ENCODE data around the gene LRP1-AS. TPM values are rescaled to one million over a fixed set of nuclear protein-coding genes. Genes with fewer than 3 reads are reported as not detected.

Gene LRP1-AS
- total RNA-seq, 1 experiment from 2014 or later, result not detected

DNA sequence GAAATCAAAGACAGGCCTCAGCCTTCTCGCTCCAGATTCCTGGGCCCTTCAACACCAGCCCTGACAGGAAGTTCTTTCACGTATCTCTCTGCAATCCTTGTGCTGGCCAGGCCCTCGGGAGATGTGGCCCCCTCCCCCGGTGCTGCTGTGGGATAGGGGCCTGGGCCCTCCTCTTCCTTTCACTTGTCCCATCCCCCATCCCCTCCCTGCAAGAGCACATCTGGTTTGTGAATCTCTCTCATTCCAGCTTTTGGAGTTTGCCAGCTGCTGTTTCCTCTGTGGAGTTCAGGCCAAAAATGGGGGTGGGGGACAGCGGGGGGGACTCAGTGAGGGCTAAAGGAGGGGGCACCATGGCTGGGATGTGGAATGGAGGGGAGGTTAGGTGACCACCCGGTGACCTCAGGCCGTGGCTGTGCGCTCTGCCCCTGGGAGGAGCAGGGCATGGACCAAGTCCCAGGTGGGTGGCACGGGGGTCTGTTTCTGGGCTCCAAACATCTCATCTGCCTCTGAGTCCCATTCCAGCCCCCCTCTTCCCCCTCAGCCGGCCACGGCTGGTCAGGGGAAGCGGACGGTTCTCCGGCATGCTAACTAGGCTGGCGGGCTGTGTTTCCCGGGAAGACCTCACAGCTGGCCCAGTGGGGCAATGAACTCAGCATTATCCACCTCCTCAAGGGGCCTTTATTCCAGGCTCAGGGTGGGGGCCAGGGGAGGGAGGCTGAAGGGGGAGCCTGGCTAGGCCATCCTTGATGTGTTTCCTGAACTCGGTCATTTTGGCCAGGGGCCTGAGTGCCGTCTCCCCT lies 11.7 kb downstream of the LRP1-AS start:
- no peaks in the 10 kb centered on the region for H3K79me2 ChIP-seq (ENCODE audit: low read length)
- H3K27me3 ChIP-seq (ENCODE audit: low read length), result no peaks in the 10 kb centered on the region
- no peak overlapping the region for H3K27ac ChIP-seq (ENCODE audit: low read length)
- H4K20me1 ChIP-seq (ENCODE audit: insufficient read depth, low read depth, low read length), result no peaks in the 10 kb centered on the region
- H3K4me3 ChIP-seq (ENCODE audit: low read length), result no peak overlapping the region
- DNase-seq, result no peak
- H3K9me3 ChIP-seq (ENCODE audit: low read length), result no peaks in the 10 kb centered on the region
- no peaks in the 10 kb centered on the region for H3K9me2 ChIP-seq (replicated peaks; ENCODE audit: insufficient read depth, low read length)
- no peaks in the 10 kb centered on the region for H3K4me1 ChIP-seq (ENCODE audit: low read length)
- H2AFZ ChIP-seq (ENCODE audit: low read length), result no peak overlapping the region
- no peaks in the 10 kb centered on the region for H3K36me3 ChIP-seq (ENCODE audit: insufficient read depth, low read length)
- no peak overlapping the region for H3K4me2 ChIP-seq (ENCODE audit: low read depth, low read length, poor library complexity, severe bottlenecking)
- no peak overlapping the region for H3K9ac ChIP-seq (ENCODE audit: low read length)

DNA sequence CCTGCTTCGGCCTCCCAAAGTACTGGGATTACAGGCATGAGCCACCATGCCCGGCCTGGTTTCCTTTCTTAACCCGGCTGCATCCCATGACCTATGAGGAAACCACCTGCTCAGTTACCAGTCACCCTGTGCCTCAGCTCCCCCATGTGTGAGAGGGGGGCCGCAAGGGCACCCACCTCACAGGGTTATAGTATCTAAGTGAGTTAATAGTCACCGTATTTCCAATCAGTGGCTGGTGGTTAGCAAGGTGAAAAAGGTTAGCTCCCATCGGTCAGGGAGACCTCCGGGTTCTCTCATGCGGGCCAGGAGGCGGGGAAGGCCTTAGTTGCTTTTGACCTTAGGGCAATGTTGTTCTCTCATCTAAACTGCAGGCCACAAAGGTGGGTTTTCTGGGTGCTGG lies 12.5 kb downstream of the LRP1-AS start:
- no peaks in the 10 kb centered on the region for H4K20me1 ChIP-seq (ENCODE audit: insufficient read depth, low read depth, low read length)
- no peak overlapping the region for H3K27ac ChIP-seq (ENCODE audit: low read length)
- no peaks in the 10 kb centered on the region for H3K27me3 ChIP-seq (ENCODE audit: low read length)
- DNase-seq, result no peak
- no peaks in the 10 kb centered on the region for H3K79me2 ChIP-seq (ENCODE audit: low read length)
- no peaks in the 10 kb centered on the region for H3K9me3 ChIP-seq (ENCODE audit: low read length)
- H2AFZ ChIP-seq (ENCODE audit: low read length), result no peak overlapping the region
- H3K9ac ChIP-seq (ENCODE audit: low read length), result no peak overlapping the region
- H3K4me1 ChIP-seq (ENCODE audit: low read length), result no peaks in the 10 kb centered on the region
- no peaks in the 10 kb centered on the region for H3K36me3 ChIP-seq (ENCODE audit: insufficient read depth, low read length)
- H3K9me2 ChIP-seq (replicated peaks; ENCODE audit: insufficient read depth, low read length), result no peaks in the 10 kb centered on the region
- H3K4me3 ChIP-seq (ENCODE audit: low read length), result no peak overlapping the region
- H3K4me2 ChIP-seq (ENCODE audit: low read depth, low read length, poor library complexity, severe bottlenecking), result no peak overlapping the region

DNA sequence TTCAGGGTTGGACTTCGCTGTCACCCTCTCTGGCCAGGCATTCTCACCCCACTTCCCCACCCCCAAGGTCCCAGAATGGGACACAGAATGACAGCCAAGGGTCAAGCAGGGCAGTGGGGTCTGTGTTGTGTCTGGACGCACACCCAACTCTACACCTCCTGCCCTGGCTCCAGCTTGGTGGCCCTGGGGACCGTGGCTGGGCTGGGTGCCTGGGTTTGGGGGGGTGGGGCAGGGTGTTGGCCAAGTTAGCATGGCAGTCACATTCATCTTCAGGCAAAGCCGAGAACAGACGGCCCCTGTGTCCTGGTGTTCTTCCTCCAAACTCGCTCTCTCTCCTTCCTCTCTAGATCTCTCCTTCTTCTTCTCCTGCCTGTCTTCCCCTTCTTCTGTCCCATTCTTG lies 13.5 kb downstream of the LRP1-AS start:
- Histone ChIP-seq H3K4me1 (ENCODE audit: low read length) (no peaks in the 10 kb centered on the region), H4K20me1 (ENCODE audit: insufficient read depth, low read depth, low read length) (no peaks in the 10 kb centered on the region), H2AFZ (ENCODE audit: low read length) (no peak overlapping the region), H3K4me2 (ENCODE audit: low read depth, low read length, poor library complexity, severe bottlenecking) (no peak overlapping the region), H3K27ac (ENCODE audit: low read length) (no peak overlapping the region), H3K9ac (ENCODE audit: low read length) (no peak overlapping the region), H3K79me2 (ENCODE audit: low read length) (no peaks in the 10 kb centered on the region), H3K9me3 (ENCODE audit: low read length) (no peaks in the 10 kb centered on the region), H3K9me2 (replicated peaks; ENCODE audit: insufficient read depth, low read length) (no peaks in the 10 kb centered on the region), H3K27me3 (ENCODE audit: low read length) (no peaks in the 10 kb centered on the region), H3K4me3 (ENCODE audit: low read length) (no peak overlapping the region), H3K36me3 (ENCODE audit: insufficient read depth, low read length) (no peaks in the 10 kb centered on the region)
- no peak for DNase-seq

DNA sequence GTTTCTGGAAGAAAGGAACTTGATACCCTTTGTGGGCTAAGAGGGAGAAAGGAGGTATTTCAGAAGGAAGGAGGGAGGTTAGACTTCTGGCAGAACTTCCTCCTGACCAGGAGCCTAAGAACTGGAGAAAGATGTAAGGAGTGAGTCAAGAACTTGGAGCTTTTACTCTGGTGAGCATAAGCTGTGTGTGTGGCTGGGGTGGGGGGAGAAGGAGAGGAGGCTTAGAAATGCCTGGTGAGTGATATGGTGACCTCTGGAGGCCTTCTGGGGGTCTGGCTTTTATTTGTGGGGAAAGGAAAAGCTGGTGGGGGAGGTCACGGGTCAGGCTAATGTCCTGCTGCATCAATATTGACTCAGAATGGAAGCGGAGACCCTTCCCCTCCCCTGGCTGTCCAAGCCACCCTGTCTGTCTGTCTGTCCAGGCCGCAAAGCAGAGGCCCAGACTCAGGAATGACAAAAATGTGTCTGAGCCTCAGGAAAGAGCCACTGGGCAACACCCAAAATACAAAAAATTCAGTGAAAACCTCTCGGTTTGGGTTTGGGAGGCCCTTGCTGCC lies 14.3 kb downstream of the LRP1-AS start:
- no peaks in the 10 kb centered on the region for H4K20me1 ChIP-seq (ENCODE audit: insufficient read depth, low read depth, low read length)
- H3K4me3 ChIP-seq (ENCODE audit: low read length), result no peak overlapping the region
- no peaks in the 10 kb centered on the region for H3K36me3 ChIP-seq (ENCODE audit: insufficient read depth, low read length)
- H3K9me2 ChIP-seq (replicated peaks; ENCODE audit: insufficient read depth, low read length), result no peaks in the 10 kb centered on the region
- no peaks in the 10 kb centered on the region for H3K9me3 ChIP-seq (ENCODE audit: low read length)
- no peak overlapping the region for H3K9ac ChIP-seq (ENCODE audit: low read length)
- H3K27me3 ChIP-seq (ENCODE audit: low read length), result no peaks in the 10 kb centered on the region
- no peak overlapping the region for H3K27ac ChIP-seq (ENCODE audit: low read length)
- DNase-seq, result no peak
- H2AFZ ChIP-seq (ENCODE audit: low read length), result no peak overlapping the region
- no peaks in the 10 kb centered on the region for H3K4me1 ChIP-seq (ENCODE audit: low read length)
- H3K79me2 ChIP-seq (ENCODE audit: low read length), result no peaks in the 10 kb centered on the region
- H3K4me2 ChIP-seq (ENCODE audit: low read depth, low read length, poor library complexity, severe bottlenecking), result no peak overlapping the region

DNA sequence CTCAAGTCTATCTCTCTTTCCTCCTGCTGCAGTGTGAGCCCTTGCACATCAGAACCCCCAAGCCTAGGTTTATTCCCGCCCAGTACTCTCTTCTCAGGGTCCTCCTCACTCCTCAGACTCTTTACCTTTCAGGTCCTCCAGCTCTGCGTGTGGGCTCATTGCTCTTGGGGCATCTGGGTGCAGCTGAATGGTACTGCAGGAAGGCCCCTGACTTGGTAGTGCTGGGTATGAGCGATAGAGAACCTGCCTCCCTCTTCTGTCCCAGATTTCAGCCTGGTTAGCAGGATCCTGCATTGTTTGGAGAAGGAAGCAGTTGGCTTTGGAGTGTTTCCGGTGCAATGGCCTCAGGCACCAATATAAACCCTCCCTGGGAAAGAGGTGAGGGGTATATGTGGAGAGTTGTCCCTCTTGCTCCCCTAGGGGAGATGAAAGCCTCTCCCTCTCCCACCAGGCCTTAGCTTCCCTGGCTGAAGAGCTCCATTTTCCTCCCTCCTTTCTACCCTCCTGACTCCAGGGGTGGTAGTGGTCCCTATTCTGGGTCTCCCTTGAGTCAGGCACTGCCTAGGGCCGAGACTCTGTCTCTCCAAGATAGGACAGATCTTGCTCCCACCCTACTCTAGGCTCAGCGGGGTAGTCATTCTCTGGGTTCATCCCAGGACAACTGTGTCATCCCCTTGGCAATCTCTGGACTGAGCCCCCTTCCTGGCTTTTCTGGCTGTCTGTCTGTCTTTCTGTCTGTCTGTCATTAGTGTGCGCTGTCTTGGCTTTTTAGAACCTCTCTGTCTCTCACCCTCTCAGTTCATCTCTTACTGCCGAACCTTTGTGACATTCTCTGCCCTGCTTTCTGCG lies 15.3 kb downstream of the LRP1-AS start:
- Histone ChIP-seq H2AFZ (ENCODE audit: low read length) (no peak overlapping the region), H3K27ac (ENCODE audit: low read length) (no peak overlapping the region), H4K20me1 (ENCODE audit: insufficient read depth, low read depth, low read length) (no peaks in the 10 kb centered on the region), H3K4me1 (ENCODE audit: low read length) (peaks cover 10% of the 10 kb centered on the region), H3K27me3 (ENCODE audit: low read length) (no peaks in the 10 kb centered on the region), H3K79me2 (ENCODE audit: low read length) (no peaks in the 10 kb centered on the region), H3K9ac (ENCODE audit: low read length) (no peak overlapping the region), H3K36me3 (ENCODE audit: insufficient read depth, low read length) (no peaks in the 10 kb centered on the region), H3K9me3 (ENCODE audit: low read length) (no peaks in the 10 kb centered on the region), H3K4me2 (ENCODE audit: low read depth, low read length, poor library complexity, severe bottlenecking) (no peak overlapping the region), H3K4me3 (ENCODE audit: low read length) (no peak overlapping the region), H3K9me2 (replicated peaks; ENCODE audit: insufficient read depth, low read length) (no peaks in the 10 kb centered on the region)
- DNase-seq, result no peak

GRCh38 chr12:57130941-57131340 lies 16.5 kb downstream of the LRP1-AS start:
- Histone ChIP-seq H3K4me1 (ENCODE audit: low read length) (peaks cover 12% of the 10 kb centered on the region), H4K20me1 (ENCODE audit: insufficient read depth, low read depth, low read length) (no peaks in the 10 kb centered on the region), H3K27ac (ENCODE audit: low read length) (no peak overlapping the region), H3K4me2 (ENCODE audit: low read depth, low read length, poor library complexity, severe bottlenecking) (no peak overlapping the region), H3K9ac (ENCODE audit: low read length) (no peak overlapping the region), H3K9me3 (ENCODE audit: low read length) (no peaks in the 10 kb centered on the region), H3K36me3 (ENCODE audit: insufficient read depth, low read length) (no peaks in the 10 kb centered on the region), H2AFZ (ENCODE audit: low read length) (no peak overlapping the region), H3K79me2 (ENCODE audit: low read length) (no peaks in the 10 kb centered on the region), H3K4me3 (ENCODE audit: low read length) (no peak overlapping the region), H3K27me3 (ENCODE audit: low read length) (no peaks in the 10 kb centered on the region), H3K9me2 (replicated peaks; ENCODE audit: insufficient read depth, low read length) (no peaks in the 10 kb centered on the region)
- DNase-seq, result no peak

DNA sequence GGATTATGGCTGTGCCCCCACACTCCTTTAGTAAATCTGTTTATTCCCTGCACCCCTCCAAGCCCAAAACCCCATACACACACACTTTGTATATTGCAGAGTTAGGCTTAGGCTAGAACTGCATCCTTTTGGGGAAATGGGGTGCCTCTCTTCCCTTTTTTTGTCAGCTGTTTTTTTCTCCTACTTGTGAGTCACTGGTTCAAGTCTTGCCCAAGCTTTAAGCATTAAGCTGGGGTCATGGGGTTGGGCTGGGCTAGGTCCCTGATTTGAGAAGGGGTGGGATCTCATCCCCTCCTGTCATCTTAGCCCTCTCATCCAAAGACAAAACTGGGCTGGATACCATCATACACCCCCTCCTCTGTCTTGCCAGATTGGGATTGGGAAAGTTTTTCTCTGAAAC lies 17.5 kb downstream of the LRP1-AS start:
- peak; percentile 47 for DNase-seq

GRCh38 chr12:57129321-57129842 lies 18.0 kb downstream of the LRP1-AS start:
- DNase-seq, result no peak
- Histone ChIP-seq H3K9me2 (replicated peaks; ENCODE audit: insufficient read depth, low read length) (no peaks in the 10 kb centered on the region), H3K4me2 (ENCODE audit: low read depth, low read length, poor library complexity, severe bottlenecking) (no peak overlapping the region), H3K27ac (ENCODE audit: low read length) (no peak overlapping the region), H3K9ac (ENCODE audit: low read length) (no peak overlapping the region), H3K4me3 (ENCODE audit: low read length) (no peak overlapping the region), H4K20me1 (ENCODE audit: insufficient read depth, low read depth, low read length) (no peaks in the 10 kb centered on the region), H3K27me3 (ENCODE audit: low read length) (no peaks in the 10 kb centered on the region), H2AFZ (ENCODE audit: low read length) (no peak overlapping the region), H3K36me3 (ENCODE audit: insufficient read depth, low read length) (no peaks in the 10 kb centered on the region), H3K79me2 (ENCODE audit: low read length) (no peaks in the 10 kb centered on the region), H3K9me3 (ENCODE audit: low read length) (no peaks in the 10 kb centered on the region), H3K4me1 (ENCODE audit: low read length) (peaks cover 12% of the 10 kb centered on the region)

More for the DNA sequence above, 17.5 kb downstream of the LRP1-AS start:
- Histone ChIP-seq H3K27ac (ENCODE audit: low read length) (no peak overlapping the region), H4K20me1 (ENCODE audit: insufficient read depth, low read depth, low read length) (no peaks in the 10 kb centered on the region), H3K27me3 (ENCODE audit: low read length) (no peaks in the 10 kb centered on the region), H3K4me3 (ENCODE audit: low read length) (no peak overlapping the region), H3K9me3 (ENCODE audit: low read length) (no peaks in the 10 kb centered on the region), H3K4me1 (ENCODE audit: low read length) (peaks cover 12% of the 10 kb centered on the region), H3K9me2 (replicated peaks; ENCODE audit: insufficient read depth, low read length) (no peaks in the 10 kb centered on the region), H3K79me2 (ENCODE audit: low read length) (no peaks in the 10 kb centered on the region), H3K36me3 (ENCODE audit: insufficient read depth, low read length) (no peaks in the 10 kb centered on the region), H3K9ac (ENCODE audit: low read length) (no peak overlapping the region), H3K4me2 (ENCODE audit: low read depth, low read length, poor library complexity, severe bottlenecking) (no peak overlapping the region), H2AFZ (ENCODE audit: low read length) (no peak overlapping the region)
